HepG2 (cell line): ENCODE results near the gene RNPS1. TPM values are rescaled to one million over a fixed set of nuclear protein-coding genes. Genes with fewer than 3 reads are reported as not detected.
A peak's percentile ranks its signal among the peaks of the same experiment; 100 is the strongest.

Source experiments
- IKZF4 ChIP-seq: sonication (generic); formaldehyde crosslinking; IDR thresholded peaks from 2 replicates; pipeline ENCODE4 v1.5.1; 2020; ENCODE audit warnings: borderline replicate concordance, mild to moderate bottlenecking, low read depth, missing genetic modification reagents; ENCODE audit errors: not compliant biosample characterization
- KLF6 ChIP-seq: IDR thresholded peaks from 2 replicates; pipeline ENCODE4 v1.8.0; 2016; ENCODE audit warnings: missing biosample characterization, missing genetic modification reagents
- KLF9 ChIP-seq: IDR thresholded peaks from 2 replicates; pipeline ENCODE4 v1.6.1; 2016; ENCODE audit warnings: low read depth
- MTF2 ChIP-seq: sonication (generic); formaldehyde crosslinking; IDR thresholded peaks from 2 replicates; pipeline ENCODE4 v1.5.0; 2020; ENCODE audit warnings: missing genetic modification reagents, borderline replicate concordance
- PRMT3 ChIP-seq: sonication (generic); formaldehyde crosslinking; IDR thresholded peaks from 2 replicates; pipeline ENCODE4 v1.8.1; 2022; ENCODE audit warnings: low read depth, mild to moderate bottlenecking, moderate library complexity, missing genetic modification reagents, borderline replicate concordance
- ZEB1 ChIP-seq: IDR thresholded peaks from 2 replicates; pipeline ENCODE4 v1.6.1; 2012; ENCODE audit warnings: mild to moderate bottlenecking, low read depth, inconsistent platforms; ENCODE audit not compliant: insufficient replicate concordance
- ZNF451 ChIP-seq: sonication (generic); formaldehyde crosslinking; IDR thresholded peaks from 2 replicates; pipeline ENCODE4 v1.5.0; 2020; ENCODE audit warnings: mild to moderate bottlenecking, missing genetic modification reagents
- ZNF607 ChIP-seq: sonication (generic); formaldehyde crosslinking; IDR thresholded peaks from 2 replicates; pipeline ENCODE4 v1.5.1; 2020; ENCODE audit warnings: missing genetic modification reagents, mild to moderate bottlenecking, borderline replicate concordance
- ZNF720 ChIP-seq: sonication (generic); formaldehyde crosslinking; IDR thresholded peaks from 2 replicates; pipeline ENCODE4 v1.4.0; 2020; ENCODE audit warnings: missing genetic modification reagents
- polyA plus RNA-seq, 8 experiments: library from polyadenylated mRNA; depleted of rRNA in 3 of 8; stranded (reverse) in 7 of 8; unstranded in 1 of 8; fragments of >200 nt; fragmentation: Illumina TruSeq in 4 of 8; extraction: Trizol in 4 of 8; gene quantifications; 2 replicates each; pipeline versions ENCODE4 v1.2.1 to v1.2.3, GENCODE V29; 2011 to 2016; ENCODE audit warnings: low read depth in 4 of 8, missing spikeins in 1 of 8, mixed read lengths in 1 of 8; ENCODE audit not compliant: insufficient read depth in 1 of 8
- total RNA-seq, 5 experiments: library from RNA; depleted of rRNA; stranded (reverse); fragments of >200 nt; fragmentation: Illumina TruSeq; extraction: Trizol; gene quantifications; 2 replicates each; pipeline ENCODE4 v1.2.3, GENCODE V29; 2016; ENCODE audit warnings: low read depth in 1 of 5
- TF ChIP-seq, protein P1 (sequence below): IDR thresholded peaks from 2 replicates; pipeline ENCODE4 v1.6.1; 2016; ENCODE audit warnings: low read depth, missing genetic modification reagents, missing compliant biosample characterization
- TF ChIP-seq, protein P2 (sequence below): sonication (generic); formaldehyde crosslinking; conservative IDR thresholded peaks from 2 replicates; pipeline ENCODE4 v1.8.1; 2023; ENCODE audit warnings: missing genetic modification reagents
- TF ChIP-seq, protein P3 (sequence below): IDR thresholded peaks from 2 replicates; pipeline ENCODE4 v1.6.1; 2016; ENCODE audit warnings: low read depth, control low read depth
- TF ChIP-seq, protein P4 (sequence below): sonication (generic); formaldehyde crosslinking; IDR thresholded peaks from 2 replicates; pipeline ENCODE4 v1.8.1; 2023; ENCODE audit warnings: missing genetic modification reagents, mild to moderate bottlenecking, borderline replicate concordance
- TF ChIP-seq, protein P5 (sequence below): IDR thresholded peaks from 2 replicates; pipeline ENCODE4 v1.6.1; 2016; ENCODE audit warnings: mild to moderate bottlenecking
- TF ChIP-seq, protein P6 (sequence below): sonication (generic); formaldehyde crosslinking; IDR thresholded peaks from 2 replicates; pipeline ENCODE4 v1.4.0; 2020; ENCODE audit warnings: missing genetic modification reagents

RNPS1 gene
- total and polyA plus RNA-seq, 2 of the 13 experiments (the other 11 are each of a cell fraction or from before 2014, with no cell fraction given) = 126 to 133 TPM

DNA sequence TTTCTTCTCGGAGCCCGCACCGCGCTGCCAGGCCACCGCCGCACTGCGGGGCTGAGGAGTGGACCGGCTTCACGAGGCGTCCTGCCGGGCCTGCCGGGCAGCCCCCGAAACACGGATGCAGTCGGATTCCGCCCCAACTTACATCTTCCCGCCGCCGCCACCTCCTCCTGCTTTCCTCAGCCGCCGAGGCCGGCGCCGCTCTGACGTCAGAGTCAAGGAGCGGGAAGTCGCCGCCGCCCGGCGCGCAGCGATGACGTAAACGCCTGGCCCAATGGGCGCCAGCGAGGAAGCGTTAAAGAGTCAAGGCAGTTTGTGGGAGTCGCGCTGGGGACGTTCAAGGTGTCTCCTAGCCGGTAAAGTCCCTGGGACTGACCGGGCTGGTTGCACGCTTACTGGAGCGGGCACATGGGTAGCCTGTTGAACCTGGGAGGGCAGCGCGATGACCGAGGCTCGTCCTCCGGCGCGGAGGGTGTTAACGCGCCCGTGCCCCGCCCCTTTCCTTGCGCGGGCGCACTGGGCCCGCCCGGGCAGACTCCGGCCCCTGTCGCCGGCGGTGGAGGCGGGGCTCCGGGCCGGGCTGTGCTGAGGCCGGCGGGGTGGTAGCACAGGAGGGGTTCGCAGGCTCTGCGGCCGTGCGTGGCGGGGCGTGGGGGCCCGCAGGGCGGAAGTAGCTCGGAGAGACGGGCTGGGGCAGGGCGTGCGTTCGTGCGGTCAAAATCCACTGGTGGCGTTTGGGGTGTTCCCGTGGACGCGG is at the start of gene RNPS1 (continued):
- TF ChIP-seq, protein P1, sequence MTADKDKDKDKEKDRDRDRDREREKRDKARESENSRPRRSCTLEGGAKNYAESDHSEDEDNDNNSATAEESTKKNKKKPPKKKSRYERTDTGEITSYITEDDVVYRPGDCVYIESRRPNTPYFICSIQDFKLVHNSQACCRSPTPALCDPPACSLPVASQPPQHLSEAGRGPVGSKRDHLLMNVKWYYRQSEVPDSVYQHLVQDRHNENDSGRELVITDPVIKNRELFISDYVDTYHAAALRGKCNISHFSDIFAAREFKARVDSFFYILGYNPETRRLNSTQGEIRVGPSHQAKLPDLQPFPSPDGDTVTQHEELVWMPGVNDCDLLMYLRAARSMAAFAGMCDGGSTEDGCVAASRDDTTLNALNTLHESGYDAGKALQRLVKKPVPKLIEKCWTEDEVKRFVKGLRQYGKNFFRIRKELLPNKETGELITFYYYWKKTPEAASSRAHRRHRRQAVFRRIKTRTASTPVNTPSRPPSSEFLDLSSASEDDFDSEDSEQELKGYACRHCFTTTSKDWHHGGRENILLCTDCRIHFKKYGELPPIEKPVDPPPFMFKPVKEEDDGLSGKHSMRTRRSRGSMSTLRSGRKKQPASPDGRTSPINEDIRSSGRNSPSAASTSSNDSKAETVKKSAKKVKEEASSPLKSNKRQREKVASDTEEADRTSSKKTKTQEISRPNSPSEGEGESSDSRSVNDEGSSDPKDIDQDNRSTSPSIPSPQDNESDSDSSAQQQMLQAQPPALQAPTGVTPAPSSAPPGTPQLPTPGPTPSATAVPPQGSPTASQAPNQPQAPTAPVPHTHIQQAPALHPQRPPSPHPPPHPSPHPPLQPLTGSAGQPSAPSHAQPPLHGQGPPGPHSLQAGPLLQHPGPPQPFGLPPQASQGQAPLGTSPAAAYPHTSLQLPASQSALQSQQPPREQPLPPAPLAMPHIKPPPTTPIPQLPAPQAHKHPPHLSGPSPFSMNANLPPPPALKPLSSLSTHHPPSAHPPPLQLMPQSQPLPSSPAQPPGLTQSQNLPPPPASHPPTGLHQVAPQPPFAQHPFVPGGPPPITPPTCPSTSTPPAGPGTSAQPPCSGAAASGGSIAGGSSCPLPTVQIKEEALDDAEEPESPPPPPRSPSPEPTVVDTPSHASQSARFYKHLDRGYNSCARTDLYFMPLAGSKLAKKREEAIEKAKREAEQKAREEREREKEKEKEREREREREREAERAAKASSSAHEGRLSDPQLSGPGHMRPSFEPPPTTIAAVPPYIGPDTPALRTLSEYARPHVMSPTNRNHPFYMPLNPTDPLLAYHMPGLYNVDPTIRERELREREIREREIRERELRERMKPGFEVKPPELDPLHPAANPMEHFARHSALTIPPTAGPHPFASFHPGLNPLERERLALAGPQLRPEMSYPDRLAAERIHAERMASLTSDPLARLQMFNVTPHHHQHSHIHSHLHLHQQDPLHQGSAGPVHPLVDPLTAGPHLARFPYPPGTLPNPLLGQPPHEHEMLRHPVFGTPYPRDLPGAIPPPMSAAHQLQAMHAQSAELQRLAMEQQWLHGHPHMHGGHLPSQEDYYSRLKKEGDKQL (CRISPR knock-in tag) = peak; percentile 21; the same call in 1 of the 2 replicates
- TF ChIP-seq KLF6 (CRISPR knock-in tag) (peak; percentile 89), MTF2 (peak; percentile 95), ZNF451 (CRISPR knock-in tag) (peak; percentile 88), ZNF720 (CRISPR knock-in tag) (no peak), ZNF607 (CRISPR knock-in tag) (peak; percentile 89; the same call in 1 of the 2 replicates), IKZF4 (CRISPR knock-in tag) (peak; percentile 92), KLF9 (CRISPR knock-in tag) (no peak), ZEB1 (peak; percentile 75), PRMT3 (CRISPR knock-in tag) (peak; percentile 93)
- TF ChIP-seq, protein P2, sequence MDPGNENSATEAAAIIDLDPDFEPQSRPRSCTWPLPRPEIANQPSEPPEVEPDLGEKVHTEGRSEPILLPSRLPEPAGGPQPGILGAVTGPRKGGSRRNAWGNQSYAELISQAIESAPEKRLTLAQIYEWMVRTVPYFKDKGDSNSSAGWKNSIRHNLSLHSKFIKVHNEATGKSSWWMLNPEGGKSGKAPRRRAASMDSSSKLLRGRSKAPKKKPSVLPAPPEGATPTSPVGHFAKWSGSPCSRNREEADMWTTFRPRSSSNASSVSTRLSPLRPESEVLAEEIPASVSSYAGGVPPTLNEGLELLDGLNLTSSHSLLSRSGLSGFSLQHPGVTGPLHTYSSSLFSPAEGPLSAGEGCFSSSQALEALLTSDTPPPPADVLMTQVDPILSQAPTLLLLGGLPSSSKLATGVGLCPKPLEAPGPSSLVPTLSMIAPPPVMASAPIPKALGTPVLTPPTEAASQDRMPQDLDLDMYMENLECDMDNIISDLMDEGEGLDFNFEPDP (CRISPR knock-in tag) = peak; percentile 95; the same call in 1 of the 2 replicates
- TF ChIP-seq, protein P3, sequence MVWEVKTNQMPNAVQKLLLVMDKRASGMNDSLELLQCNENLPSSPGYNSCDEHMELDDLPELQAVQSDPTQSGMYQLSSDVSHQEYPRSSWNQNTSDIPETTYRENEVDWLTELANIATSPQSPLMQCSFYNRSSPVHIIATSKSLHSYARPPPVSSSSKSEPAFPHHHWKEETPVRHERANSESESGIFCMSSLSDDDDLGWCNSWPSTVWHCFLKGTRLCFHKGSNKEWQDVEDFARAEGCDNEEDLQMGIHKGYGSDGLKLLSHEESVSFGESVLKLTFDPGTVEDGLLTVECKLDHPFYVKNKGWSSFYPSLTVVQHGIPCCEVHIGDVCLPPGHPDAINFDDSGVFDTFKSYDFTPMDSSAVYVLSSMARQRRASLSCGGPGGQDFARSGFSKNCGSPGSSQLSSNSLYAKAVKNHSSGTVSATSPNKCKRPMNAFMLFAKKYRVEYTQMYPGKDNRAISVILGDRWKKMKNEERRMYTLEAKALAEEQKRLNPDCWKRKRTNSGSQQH = 0 out of 2 replicates have a peak, but pooled peaks have one; percentile 32
- TF ChIP-seq, protein P4, sequence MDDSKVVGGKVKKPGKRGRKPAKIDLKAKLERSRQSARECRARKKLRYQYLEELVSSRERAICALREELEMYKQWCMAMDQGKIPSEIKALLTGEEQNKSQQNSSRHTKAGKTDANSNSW (CRISPR knock-in tag) = 0 out of 2 replicates have a peak, but pooled peaks have one; percentile 70
- TF ChIP-seq, protein P5, sequence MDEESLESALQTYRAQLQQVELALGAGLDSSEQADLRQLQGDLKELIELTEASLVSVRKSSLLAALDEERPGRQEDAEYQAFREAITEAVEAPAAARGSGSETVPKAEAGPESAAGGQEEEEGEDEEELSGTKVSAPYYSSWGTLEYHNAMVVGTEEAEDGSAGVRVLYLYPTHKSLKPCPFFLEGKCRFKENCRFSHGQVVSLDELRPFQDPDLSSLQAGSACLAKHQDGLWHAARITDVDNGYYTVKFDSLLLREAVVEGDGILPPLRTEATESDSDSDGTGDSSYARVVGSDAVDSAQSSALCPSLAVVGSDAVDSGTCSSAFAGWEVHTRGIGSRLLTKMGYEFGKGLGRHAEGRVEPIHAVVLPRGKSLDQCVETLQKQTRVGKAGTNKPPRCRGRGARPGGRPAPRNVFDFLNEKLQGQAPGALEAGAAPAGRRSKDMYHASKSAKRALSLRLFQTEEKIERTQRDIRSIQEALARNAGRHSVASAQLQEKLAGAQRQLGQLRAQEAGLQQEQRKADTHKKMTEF = peak; percentile 96
- TF ChIP-seq, protein P6, sequence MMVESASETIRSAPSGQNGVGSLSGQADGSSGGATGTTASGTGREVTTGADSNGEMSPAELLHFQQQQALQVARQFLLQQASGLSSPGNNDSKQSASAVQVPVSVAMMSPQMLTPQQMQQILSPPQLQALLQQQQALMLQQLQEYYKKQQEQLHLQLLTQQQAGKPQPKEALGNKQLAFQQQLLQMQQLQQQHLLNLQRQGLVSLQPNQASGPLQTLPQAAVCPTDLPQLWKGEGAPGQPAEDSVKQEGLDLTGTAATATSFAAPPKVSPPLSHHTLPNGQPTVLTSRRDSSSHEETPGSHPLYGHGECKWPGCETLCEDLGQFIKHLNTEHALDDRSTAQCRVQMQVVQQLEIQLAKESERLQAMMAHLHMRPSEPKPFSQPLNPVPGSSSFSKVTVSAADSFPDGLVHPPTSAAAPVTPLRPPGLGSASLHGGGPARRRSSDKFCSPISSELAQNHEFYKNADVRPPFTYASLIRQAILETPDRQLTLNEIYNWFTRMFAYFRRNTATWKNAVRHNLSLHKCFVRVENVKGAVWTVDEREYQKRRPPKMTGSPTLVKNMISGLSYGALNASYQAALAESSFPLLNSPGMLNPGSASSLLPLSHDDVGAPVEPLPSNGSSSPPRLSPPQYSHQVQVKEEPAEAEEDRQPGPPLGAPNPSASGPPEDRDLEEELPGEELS = peak; percentile 43; the same call in 1 of the 2 replicates
